HG02973 (cell line): ENCODE data around the gene BDNF.

Experiments used
- ATAC-seq: cut with Tn5 transposase; IDR thresholded peaks from one replicate; pipeline ENCODE4 v1.9.1; 2021; ENCODE audit warnings: moderate library complexity; ENCODE audit not compliant: unreplicated experiment

BDNF gene

DNA sequence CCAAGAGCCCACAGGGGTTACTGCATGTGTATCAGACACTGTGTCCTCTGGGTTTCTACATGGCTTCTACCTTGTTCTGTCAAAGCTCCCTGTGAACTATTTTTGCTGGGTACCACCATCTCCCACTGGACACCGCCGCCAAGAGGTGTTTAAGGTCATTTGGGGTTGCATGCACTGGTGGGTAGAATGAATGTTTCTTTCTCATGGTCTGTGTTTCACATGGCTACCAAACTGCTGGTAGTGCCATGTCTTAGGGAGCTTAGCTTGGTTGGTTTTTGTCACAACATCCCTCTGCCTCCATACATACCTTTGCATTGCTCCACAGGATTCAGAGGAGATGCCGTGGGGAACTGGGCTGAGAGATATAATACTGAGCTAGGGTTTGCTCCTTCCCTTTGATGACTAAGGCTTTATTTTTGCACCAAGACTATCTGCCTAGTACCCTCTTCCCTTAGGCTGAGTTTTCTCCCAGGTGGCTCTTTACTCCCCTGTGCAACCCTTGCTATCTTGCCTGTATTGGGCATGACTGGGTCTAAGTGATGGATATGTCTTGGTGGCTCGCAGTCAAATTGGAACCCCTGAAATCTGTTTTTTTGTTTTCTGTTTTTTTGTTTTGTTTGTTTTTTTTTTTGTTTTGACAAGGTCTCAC, 73.2 kb downstream of the BDNF start:
- no peak for ATAC-seq

DNA sequence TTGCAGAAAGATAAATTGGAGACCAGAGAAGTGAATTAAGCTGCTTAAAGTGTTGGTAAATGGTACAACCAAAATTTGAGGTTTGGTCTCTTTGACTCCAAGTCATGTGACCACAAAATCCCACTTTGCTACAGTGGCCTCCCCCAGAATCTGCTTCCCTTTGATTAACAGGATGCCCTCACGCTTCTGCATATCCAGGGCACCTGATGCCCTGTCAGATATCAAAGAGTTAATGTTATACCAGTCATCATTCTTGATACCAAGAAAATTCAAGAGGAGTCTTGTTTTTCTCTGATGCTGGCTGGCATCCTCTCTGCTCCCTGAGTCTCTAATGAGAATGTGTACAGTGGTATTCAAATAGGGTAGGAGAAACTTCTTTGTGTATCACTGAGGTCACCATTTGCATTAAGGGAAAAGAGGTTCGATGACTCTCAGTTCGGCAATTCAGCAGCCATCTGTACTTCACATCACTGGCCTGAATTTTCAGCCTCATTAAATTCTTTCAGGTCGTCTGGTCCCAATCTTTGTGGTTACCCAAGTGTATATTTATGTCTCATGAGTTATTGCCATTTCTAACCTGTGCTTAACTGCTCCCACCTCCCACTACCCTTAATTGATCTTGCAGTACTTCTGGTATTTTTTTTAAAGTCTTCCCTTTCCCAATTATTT, 73.9 kb downstream of the BDNF start:
- ATAC-seq: no peak

DNA sequence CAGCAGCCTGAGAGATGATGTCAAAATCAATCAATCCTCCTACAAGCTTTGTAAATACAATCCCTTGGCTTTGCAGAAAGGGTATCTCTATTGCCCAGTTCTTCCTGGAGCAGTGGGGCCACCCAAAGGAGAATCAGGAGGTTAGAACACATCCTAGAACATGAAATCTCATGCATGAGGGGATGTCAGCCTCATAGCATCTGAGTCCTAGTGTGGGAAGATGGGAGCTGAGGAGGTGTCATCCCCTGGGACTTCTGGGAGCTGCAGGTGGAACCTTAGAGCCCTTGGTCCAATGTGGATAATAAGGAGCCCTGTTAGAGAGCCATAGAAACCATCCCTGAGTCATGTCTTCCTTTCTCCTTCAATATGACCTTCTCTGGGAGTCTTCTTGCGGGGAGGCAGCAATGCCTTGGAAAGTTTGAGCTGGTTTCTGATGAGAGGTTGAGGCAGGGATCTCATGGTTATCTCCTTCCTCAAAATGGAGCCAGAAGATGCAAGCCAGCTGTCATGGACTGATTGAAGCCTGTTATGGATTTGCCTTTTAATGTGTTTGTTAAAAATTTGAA, 74.8 kb downstream of the BDNF start:
- no peak for ATAC-seq

DNA sequence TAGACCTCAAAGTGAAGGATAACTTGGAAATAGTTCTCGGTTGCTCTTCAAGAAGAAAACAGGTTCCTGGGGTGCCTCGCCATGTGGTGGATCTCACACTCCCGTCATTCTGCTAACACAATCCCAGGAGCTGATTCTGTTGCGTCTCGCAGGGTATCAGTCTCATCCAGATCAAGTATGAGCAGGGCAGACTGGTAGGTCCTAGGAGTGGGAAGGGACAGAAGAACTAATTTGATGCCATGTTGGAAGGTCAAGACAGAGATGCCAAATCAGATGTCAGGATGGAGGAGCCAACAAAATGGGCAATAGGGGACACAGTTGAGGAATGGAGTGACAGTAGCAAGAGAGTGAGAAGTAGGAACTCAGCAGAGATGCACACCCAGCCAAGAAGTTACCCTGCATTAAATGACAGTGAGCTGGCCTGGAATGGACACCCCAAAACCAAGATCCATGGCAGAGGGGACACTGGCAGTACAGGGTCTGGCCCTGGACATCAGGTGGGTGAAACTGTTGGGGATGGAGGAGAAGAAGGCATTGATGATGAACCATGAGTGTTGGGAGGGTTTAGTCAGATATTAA, 76.2 kb downstream of the BDNF start:
- no peak for ATAC-seq

DNA sequence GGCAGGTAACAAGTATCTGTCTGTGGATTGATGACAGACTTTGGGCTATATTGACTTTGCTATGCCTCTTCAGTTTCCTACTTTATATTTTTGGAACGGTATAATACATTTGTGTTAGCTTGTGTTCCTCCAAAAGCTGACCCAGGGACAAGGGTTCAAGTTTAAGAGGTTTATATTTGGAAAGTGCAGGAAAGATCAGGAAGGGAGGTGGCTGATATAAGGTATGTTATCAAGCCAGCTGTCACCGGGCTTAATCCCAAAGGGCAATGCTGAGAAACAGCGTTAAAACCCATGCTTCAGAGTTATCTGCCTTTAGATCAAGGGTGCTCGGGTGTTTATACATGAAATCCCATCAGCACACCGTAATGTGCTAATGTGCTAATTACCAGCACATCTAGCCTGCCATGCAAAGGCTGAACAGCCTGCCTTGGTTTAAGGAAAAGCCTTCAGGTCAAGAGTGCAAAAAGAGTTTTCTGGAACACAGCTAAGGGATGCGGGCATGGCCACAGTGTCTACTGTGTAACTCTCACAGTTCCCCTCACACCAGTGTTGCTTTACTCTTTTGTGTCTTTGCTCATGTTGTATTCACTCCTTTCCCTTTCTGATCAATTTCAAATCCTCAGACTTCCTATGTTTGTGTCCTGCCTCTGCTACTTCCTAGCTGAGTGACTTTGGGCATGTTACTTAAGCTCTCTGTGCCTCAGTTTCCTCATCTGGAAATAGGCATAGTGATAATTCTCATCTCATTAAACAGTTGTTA, 77.5 kb downstream of the BDNF start:
- ATAC-seq: no peak

DNA sequence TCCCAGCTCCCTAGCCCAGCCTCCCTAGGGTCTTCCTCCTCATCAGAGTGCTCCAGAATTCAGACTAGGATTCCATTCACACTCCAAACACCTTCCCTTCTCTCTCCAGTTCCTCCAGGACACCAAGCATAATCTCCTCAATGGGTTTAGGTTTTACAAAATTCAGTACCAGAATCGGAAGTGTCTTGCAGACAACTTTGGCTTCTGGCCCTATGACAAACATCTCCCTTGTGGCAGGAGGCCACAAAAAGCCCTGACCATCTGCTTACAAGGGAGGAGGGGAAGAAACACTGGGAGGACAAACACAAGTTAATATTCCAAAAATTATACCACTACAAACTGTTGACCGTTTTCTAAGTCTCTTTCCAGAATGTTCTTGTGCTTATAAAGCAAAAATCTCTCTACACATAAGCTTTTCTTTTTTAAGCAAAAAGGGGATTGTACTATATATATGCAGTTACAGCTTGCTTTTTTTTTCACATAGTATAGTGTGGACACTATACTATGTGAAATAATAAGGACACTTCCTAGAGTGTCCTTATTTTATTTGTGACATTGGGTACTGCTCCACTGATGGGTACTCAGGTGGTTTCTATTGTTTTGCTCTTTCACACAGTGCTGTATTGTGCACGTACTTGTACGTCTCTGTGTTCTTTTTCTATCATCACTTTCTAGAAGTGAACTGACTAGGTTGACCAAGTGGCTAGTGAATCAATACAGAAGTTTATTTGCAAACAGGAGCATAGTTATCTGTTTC, 78.7 kb downstream of the BDNF start:
- ATAC-seq: no peak

DNA sequence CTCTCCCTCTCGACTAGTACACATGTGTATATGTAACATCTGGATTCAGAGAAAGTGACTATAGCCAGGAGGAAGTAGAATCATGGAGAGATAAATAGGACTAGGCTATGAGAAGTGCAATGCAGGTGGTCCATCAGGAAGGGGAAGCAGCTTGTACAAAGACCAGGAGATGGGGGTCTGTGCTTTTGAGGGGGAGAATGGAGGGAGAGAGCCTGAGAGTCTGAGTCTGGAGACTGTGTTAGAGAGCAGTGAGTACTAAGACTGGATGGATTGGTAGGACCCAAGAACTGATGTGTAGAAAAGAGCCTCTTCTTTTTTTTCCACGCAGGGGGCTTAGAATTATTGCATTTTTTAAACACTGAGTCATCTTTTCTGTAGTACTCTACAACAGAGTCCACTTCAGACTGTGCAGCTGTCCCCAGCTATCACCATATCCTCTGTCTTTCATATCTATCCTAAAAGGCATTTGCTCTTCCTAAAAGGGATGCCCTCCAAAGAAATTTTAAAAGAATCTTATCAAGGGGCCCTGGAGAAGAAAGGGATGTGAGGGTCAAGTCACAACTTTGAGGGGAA, 80.4 kb downstream of the BDNF start:
- no peak for ATAC-seq

DNA sequence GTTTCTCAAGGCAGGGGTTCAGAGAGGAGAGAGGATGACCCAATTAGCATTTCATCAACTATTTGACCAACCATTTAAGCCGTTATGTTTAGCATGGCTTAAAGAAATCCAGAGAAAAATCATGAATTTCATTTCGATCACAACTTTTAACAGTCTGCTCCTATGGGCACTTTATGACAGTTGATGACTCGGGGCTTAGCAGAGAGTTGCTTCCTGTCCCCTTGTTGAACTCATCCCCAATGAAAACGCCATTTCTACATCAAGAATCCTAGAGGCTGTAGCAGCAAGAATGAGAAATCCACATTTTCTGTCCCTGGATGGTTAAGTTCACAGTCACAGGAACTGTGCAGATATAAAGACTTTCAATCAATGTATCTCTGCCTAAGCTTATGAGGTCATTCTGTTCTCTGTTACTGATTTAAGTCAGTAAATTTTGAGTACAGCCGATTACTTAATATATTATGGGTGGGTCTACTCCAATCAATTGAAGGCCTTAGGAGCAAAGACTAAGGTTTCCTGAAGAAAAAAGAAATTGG, 81.1 kb downstream of the BDNF start:
- no peak for ATAC-seq

DNA sequence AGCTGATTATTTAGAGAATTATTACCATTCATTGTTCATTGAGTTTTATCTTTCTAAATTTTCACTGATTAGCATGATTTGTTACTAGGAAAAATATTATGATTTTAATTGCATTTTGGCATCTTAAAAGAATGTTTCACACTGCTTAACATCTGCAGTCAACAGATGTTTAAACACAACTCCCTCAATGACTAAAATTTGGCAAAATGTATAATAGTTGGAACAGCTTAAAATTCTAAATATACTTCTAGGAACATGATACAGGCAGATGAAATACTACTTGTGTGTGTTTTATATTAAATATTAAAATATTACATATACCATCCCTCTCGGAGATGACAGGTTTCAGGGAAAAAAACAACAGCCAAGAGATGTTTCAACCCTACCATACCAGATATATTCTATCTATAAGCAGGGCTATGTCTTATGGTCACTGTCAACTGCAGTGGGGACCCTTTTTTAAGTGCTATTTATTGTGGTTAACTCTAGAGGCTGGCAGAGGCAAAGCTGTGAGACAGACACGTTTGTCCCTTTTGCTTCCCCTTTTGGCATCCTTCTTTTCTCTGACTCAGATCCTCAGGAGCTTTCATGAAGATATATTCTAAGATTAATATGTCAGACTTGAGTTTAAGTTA, 81.9 kb downstream of the BDNF start:
- no peak for ATAC-seq

DNA sequence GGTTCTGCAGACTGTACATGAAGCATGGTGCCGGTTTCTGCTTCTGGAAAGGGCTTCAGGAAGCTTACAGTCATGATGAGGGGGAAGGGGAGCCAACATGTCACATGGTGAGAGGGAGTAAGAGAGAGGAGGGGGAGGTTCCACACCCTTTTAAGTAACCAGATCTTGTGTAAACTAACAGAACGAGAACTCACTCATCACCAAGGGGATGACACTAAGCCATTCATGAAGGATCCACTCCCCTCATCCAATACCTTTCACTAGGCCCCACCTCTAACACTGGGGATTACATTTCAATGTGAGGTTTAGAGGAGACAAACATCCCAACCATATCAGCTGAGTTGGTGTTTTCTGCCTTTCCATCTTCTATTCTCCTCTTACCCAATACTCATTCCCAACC, 83.5 kb downstream of the BDNF start:
- ATAC-seq: no peak

DNA sequence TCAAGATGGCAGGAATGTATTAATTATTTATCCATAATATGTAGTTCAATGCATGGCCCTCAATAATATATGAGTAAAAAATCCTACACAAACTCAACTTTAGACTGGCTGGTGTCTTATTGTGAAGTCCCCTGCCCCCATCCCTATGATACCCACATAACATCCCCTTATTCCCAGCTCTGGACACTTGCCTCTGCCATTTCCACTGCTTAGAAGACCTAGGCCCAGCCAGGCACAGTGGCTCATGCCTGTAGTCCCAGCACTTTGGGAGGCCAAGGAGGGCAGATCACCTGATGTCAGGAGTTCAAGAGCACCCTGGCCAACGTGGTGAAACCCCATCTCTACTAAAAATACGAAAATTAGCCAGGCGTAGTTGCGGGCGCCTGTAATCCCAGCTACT, 84.4 kb downstream of the BDNF start:
- ATAC-seq: no peak

DNA sequence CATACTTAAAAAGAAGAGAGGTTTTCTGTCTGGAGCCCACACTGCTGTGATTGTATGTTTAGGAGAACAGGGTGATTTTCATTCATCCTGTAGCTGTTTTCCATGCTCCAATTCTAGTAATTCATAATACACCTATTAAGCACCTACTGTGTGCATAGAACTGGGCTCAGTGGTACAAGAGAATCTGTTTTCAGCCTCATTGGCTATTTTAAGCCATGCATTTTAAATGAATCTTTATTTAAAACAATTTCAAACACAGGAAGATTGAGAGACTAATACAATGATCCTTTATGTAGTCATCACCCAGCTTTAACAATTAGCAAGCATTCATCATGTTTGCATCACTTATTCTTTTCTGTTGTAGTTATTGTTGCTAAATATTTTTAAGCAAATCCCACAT, 86.2 kb downstream of the BDNF start:
- ATAC-seq: no peak

DNA sequence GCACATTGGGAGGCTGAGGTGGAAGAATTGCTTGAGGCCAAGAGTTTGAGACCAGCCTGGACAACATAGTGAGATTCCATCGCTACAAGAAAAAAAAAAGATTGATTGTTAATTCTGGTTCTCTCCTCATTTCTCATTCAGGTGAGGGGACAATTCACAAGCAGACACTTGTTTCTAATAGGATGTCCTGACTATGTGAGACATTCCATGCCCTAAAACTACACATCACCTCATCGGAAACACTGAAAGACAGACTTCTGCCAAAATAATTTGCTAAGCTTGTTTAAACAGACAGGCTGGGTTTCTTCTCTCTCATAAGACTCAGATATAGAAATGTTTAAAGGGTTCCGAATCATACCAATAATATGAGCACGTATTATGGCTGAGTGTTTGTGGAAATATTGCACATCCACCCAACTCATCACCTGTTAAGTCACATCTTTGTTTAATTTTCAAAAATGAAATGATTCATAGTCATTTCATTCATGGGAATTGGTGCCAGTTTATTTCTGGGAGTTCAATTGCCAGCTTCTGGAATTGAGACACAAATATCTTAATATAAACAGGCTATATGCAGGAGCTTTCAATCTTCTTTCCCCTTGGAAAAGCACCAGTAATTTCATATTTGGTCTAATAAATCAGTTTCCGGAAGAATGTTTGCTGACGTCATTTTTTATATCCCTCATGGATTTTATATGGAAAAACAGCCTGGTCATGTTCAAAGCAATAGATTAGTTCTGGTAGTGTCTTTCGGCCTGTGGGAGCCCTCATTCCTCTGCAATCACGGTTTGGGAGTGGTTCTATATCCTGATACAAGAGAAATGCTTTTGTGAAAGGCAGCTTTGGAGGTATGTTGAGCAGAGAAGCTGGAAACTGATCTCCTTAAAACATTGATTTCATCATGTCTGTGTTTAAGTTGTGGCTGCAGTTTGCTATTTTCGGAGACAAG, 87.0 kb downstream of the BDNF start:
- ATAC-seq: no peak

DNA sequence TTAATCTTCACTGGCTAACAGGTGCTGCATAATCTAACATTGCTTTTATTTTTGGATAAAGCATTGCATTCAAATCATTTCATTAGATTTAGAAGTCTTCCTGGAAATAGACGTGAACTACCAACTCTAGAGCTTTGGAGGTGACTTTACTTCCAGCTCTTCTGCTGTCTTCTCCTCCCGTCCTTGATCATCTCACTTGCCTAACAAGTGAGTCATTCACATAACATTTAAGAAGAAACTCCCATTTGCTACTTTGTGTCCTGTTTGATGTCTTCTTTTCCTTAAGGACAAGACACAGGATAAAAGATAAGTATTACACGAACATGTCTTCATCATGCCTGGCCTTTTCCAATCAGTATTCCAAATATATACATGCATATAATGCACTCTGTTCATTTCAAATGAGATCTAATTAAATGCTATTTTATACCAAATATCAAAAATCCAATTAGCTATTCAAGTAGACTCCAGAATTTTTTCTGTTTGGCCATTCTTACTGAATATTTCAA, 88.3 kb downstream of the BDNF start:
- ATAC-seq: no peak

DNA sequence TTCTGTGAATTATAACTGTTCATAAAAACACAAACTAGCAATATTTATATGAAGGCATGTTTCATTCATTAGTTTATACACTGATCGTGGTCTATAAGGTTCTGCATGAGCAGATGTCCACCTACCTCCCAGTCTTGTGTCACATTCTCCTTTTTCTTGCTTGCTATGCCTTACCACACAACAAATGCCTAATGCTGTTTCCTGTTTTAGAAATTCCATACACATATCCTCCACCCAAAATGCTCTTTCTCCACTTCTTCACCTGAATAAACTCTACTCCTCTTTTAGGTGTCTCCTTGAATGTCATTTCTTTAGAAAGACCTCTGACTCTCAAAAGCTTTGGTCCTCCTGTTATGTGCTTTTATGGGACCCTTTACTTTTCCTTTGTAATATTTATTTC, 88.9 kb downstream of the BDNF start:
- ATAC-seq: no peak

DNA sequence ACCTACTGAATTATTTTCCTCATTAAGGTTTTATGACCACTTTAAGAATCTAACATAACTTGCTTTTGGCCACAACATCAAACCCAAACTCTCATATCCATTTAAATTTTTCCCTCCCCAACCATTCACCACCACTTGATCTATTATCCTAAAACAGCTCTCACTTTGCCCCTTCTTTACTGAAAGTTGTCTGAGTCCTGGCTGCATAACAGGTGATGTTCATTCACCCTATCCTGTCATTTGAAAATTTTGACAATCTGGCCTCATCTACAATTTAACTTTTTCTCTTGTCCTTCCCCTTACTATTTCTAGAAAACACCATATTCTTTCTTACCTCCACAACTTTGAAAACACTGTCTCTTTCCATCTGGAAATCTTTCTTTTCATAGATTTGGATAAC, 89.3 kb downstream of the BDNF start:
- no peak for ATAC-seq

DNA sequence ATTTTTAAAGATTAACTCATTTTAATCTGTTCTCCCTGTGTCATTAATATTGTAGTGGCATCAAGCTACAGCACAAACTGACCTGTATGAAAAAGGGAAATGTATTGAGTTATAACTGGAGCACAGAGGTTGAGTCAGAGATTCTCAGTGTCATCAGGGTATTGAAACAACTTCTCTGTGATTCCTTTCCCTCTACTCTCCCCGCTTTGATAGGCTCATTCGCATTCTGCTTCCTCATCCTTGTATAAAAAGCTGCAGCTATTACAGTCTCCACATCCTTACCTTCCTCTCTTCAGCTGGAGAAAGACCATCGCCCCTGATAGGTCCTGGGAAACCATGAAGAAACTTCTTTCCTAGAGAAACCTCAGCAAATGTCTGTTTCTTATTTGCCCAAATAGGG, 90.0 kb downstream of the BDNF start:
- ATAC-seq: no peak

DNA sequence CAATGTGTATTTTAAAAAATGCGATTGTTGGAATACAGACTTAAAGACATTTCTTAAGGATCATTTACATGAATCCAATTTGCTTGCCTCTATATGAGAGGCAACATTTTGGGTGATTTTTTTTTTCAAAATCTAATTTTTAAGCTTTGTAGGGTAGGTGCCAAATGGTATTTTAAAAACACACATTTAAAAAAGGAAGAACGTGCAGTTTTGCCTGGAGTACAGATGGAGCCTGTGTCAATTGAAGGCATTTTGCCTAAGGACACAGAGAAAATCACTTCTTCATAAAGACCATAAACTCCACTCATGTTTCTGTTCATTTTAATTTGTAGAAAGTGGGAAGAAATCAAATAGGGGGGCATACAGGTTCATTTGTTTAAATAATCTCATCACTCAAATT, 91.3 kb downstream of the BDNF start:
- ATAC-seq: no peak
